Heart left ventricle (tissue), 16 donors: ENCODE results near the gene MGAT5. TPM values are rescaled to one million over a fixed set of nuclear protein-coding genes. Genes with fewer than 3 reads are reported as not detected.

Experiments
- ATAC-seq, 4 donors: fragments of 200-7000 bp; cut with Tn5 transposase; one replicate each; pipeline ENCODE4 v1.9.1; 2020 to 2022; ENCODE audit warnings: moderate library complexity in 4 of 4, mild to moderate bottlenecking in 3 of 4, moderate number of reproducible peaks in 1 of 4
- DNase-seq, 5 donors: peaks; one replicate each; pipeline ENCODE4 v3.0.0-alpha.2; 2020
- H3K27ac ChIP-seq, 12 donors: fragments of 200-600 bp; sonication (generic) in 4 of 12; one replicate each; pipeline versions ENCODE4 v1.5.0 to v1.8.0; 2016 to 2022; ENCODE audit warnings: mild to moderate bottlenecking in 2 of 12
- H3K27me3 ChIP-seq, 9 donors: fragments of 200-600 bp; sonication (generic) in 2 of 9; one replicate each; pipeline versions ENCODE4 v1.5.1 to v1.8.0; 2016 to 2022; ENCODE audit warnings: mild to moderate bottlenecking in 3 of 9
- H3K36me3 ChIP-seq, 9 donors: fragments of 200-600 bp; sonication (generic) in 2 of 9; one replicate each; pipeline versions ENCODE4 v1.5.0 to v1.8.0; 2018 to 2022; ENCODE audit warnings: mild to moderate bottlenecking in 2 of 9
- H3K4me1 ChIP-seq, 12 donors: fragments of 200-600 bp; sonication (generic) in 4 of 12; one replicate each; pipeline versions ENCODE4 v1.5.0 to v1.8.0; 2016 to 2022; ENCODE audit warnings: mild to moderate bottlenecking in 3 of 12
- H3K4me3 ChIP-seq, 12 donors: fragments of 200-600 bp; sonication (generic) in 4 of 12; one replicate each; pipeline versions ENCODE4 v1.5.0 to v1.8.0; 2017 to 2022; ENCODE audit warnings: mild to moderate bottlenecking in 9 of 12, moderate library complexity in 4 of 12
- H3K9me3 ChIP-seq, 12 donors: fragments of 200-600 bp; sonication (generic) in 4 of 12; one replicate each; pipeline versions ENCODE4 v1.5.0 to v1.8.0; 2016 to 2022; ENCODE audit warnings: mild to moderate bottlenecking in 1 of 12
- POLR2A ChIP-seq, 2 donors: fragments of 450-650 bp; IDR thresholded peaks; one replicate each; pipeline ENCODE4 v1.6.1; 2017; ENCODE audit warnings: antibody characterized with exemption in 2 of 2, mild to moderate bottlenecking in 2 of 2, moderate library complexity in 2 of 2
- WGBS, 4 donors: extraction: QIAGEN DNeasy Blood & Tissue Kit in 2 of 4; methylation state at CpG; one replicate each; pipeline versions ENCODE4 v1.1.5 to v1.1.7; 2013 to 2018; 5-methylcytosine and 5-hydroxymethylcytosine counted together
- intact Hi-C, 10 donors: fragments of 100-400 bp; cut with DNase I; formaldehyde crosslinking; loops; one replicate each; pipeline versions ENCODE4 v1.11.1 to v1.14.2; 2022
- polyA plus RNA-seq, 2 donors: library from polyadenylated mRNA; stranded (reverse); fragments of 200-250 nt; gene quantifications; one replicate each; pipeline ENCODE4 v1.2.3, GENCODE V29; 2013
- total RNA-seq, 9 donors: library from RNA; depleted of rRNA in 2 of 9; stranded (reverse); fragments of >200 nt in 2 of 9; fragmentation: NEBNext Ultra II Directional in 3 of 9; extraction: Animal tissue kit (Norgen Biotek cat#: 25700) in 3 of 9; gene quantifications; one replicate each; pipeline versions ENCODE4 v1.1.0 to v1.2.4, GENCODE V29; 2016 to 2023
- TF ChIP-seq, protein P1 (sequence below), 12 donors: fragments of 200-600 bp; sonication (generic) in 4 of 12; IDR thresholded peaks; one replicate each; pipeline versions ENCODE4 v1.5.0 to v1.8.0; 2018 to 2022; ENCODE audit warnings: antibody characterized with exemption in 12 of 12, mild to moderate bottlenecking in 5 of 12
- donor health status: ischemic (EF 13 %, LVEDD 7.1; RV severe dilation, severe dysfunction).
- donor health status: healthy with polysubstance abuse.
- donor health status: DM: no; HTN: yes; CAD: no.
- donor health status: DM: no; HTN: no; CAD: no.
- donor health status: ischemic (EF 25% LVEDD 6.9; RV normal size, moderate dysfunction).
- donor health status: ischemic (EF 25% LVEDD 5.7; RV mildly dilated, moderate dysfunction).
- donor health status: healthy.
- donor health status: DM: yes; HTN: yes; CAD: no.
- donor health status: ischemic (EF 35%, LVEDD 5.7; RV mildly dilated, moderate dysfunction).
- donor health status: nonischemic (EF 11% LVEDD 7.7; RV severe dilation, severe dysfunction).
- donor health status: DM: yes; HTN: yes; CAD: no.
- donor health status: PGD.
- donor health status: ischemic (EF 29% LVEDD 5.4; RV normal size, mild dysfunction).
- donor health status: nonischemic (EF 23%, LVEDD 6.1; RV moderate dilation, normal function).

Gene MGAT5
- total and polyA plus RNA-seq, 11 donors, result 9.7 to 116 (median 79.3) TPM

DNA sequence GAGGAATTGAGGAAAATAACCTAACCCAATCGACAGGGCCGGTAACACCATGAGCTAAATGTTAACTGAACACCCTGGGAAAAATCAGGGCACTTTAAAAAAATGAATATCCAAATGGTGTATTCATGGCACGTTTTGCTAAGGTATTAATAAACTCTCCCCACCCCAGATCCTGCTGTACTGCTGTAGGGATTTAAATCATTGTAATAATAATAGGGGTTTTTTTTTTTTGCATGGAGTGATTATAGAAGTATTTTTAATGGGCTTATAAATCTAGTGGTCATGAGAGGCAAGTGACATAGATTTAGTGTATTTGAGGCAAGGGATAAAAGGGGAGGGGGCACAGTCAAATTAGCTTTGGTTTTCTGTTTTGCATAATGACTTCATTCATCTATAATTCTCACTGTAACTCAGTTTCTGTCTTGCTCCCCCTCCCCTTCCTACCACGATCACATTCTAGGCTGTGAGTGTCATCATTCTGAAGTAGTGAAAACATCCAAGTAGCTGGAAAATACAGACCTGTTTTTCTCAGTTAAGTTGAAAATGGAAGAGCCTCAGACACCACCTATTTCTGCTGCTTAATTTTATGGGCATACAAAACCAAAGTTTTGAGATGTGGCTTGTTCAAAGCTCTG is 18.2 kb upstream of the MGAT5 start:
- intact Hi-C loops, result no loop called here
- Histone ChIP-seq H3K27me3 (no peaks in the 10 kb centered on the region), H3K4me3 (no peak overlapping the region), H3K4me1 (peaks cover 0 to 61% (median 31%) of the 10 kb centered on the region in 12 donors), H3K27ac (no peak overlapping the region), H3K9me3 (no peaks in the 10 kb centered on the region), H3K36me3 (no peaks in the 10 kb centered on the region)
- DNase-seq (no peak), ATAC-seq (no peak)
- 81 to 85% (median 82%) methylated on average over 4 of the region's 4 CpGs for WGBS, 4 donors
- no peak for TF ChIP-seq POLR2A (IDR thresholded peaks at IDR 0.05)
- TF ChIP-seq, protein P1, sequence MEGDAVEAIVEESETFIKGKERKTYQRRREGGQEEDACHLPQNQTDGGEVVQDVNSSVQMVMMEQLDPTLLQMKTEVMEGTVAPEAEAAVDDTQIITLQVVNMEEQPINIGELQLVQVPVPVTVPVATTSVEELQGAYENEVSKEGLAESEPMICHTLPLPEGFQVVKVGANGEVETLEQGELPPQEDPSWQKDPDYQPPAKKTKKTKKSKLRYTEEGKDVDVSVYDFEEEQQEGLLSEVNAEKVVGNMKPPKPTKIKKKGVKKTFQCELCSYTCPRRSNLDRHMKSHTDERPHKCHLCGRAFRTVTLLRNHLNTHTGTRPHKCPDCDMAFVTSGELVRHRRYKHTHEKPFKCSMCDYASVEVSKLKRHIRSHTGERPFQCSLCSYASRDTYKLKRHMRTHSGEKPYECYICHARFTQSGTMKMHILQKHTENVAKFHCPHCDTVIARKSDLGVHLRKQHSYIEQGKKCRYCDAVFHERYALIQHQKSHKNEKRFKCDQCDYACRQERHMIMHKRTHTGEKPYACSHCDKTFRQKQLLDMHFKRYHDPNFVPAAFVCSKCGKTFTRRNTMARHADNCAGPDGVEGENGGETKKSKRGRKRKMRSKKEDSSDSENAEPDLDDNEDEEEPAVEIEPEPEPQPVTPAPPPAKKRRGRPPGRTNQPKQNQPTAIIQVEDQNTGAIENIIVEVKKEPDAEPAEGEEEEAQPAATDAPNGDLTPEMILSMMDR (IDR thresholded peaks at IDR 0.05), result no peak

DNA sequence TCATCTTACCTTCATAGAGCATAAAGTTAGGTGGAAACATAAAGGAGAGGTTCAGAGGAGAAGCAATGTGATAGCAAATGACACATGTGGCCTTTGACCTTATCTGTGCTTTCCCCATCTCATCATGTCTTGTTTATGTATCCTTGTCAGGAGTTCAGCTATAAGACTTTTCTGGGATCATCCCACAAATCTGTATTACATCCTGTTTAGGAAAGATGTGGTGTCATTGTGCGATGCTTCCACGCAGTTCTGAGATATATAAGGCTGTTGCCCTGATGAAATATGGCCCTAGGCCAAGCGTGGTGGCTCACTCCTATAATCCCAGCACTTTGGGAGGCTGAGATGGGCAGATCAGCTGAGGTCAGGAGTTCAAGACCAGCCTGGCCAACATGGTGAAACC is 15.5 kb upstream of the MGAT5 start:
- Histone ChIP-seq H3K27me3 (no peaks in the 10 kb centered on the region), H3K4me3 (no peak overlapping the region), H3K36me3 (no peaks in the 10 kb centered on the region), H3K4me1 (peaks cover 0 to 52% (median 17%) of the 10 kb centered on the region in 12 donors), H3K27ac (no peak overlapping the region), H3K9me3 (no peaks in the 10 kb centered on the region)
- ATAC-seq (no peak), DNase-seq (no peak)
- TF ChIP-seq POLR2A (IDR thresholded peaks at IDR 0.05), result no peak
- TF ChIP-seq, protein P1 (IDR thresholded peaks at IDR 0.05), result no peak
- 57 to 86% (median 71%) methylated on average over 3 of the region's 3 CpGs for WGBS, 4 donors
- intact Hi-C loops, result no loop called here

DNA sequence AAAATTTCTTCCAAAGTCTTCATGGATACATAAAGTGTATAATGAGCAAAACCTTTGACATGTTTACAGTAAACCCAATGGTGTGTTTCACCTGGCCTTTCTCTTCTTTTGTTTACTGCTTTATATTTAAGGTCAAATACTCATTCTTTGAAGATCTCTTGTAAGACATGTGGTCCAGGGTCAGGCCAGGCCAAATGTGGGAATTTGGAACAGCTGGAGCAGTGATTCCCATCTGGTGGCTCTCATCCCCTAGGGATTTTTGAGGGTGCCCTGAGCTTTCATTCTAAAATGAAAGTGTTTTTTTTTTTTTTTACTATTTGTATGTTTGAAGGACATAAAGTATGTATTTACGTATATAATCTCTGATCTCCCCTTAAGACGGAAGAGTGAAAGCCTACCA is 13.8 kb upstream of the MGAT5 start:
- Histone ChIP-seq H3K36me3 (no peaks in the 10 kb centered on the region), H3K27ac (no peak overlapping the region), H3K9me3 (no peaks in the 10 kb centered on the region), H3K27me3 (no peaks in the 10 kb centered on the region), H3K4me1 (peaks cover 0 to 54% (median 24%) of the 10 kb centered on the region in 12 donors), H3K4me3 (no peak overlapping the region)
- no peak for TF ChIP-seq POLR2A (IDR thresholded peaks at IDR 0.05)
- TF ChIP-seq, protein P1 (IDR thresholded peaks at IDR 0.05), result no peak
- 78 to 84% (median 83%) methylated on average over 2 of the region's 2 CpGs for WGBS, 4 donors
- intact Hi-C loops, result loop anchor here in 8 of 10 donors (5.0 to 10.0 kb wide), 4 partner anchors 115 to 355 kb away; no protein-coding TSS in a partner anchor
- ATAC-seq, result peak in 1 of 4 donors; percentile 20
- no peak for DNase-seq

DNA sequence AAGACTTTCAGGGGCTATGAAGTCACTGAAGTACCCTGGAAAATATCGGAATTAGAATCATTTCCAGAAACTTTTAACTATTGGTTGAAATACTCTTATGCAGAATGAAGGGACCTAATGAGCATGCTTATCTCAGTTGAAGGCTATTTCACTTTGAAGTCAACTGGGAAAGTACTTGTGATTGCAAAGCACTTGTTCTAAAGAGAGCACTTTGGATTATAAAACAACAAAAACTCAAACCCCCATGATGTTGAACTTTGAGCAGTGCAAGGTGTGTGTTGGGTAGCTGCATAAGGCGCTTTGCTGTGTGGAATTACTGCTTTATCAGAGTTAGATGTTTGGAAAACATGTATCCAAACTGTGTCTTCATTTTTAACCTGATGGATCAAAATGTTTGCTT is 12.0 kb upstream of the MGAT5 start:
- intact Hi-C loops, result loop anchor here in 8 of 10 donors (5.0 to 10.0 kb wide), 4 partner anchors 117 to 357 kb away; no protein-coding TSS in a partner anchor
- Histone ChIP-seq H3K4me1 (peaks cover 0 to 72% (median 36%) of the 10 kb centered on the region in 12 donors), H3K4me3 (no peak overlapping the region), H3K9me3 (no peaks in the 10 kb centered on the region), H3K27me3 (no peaks in the 10 kb centered on the region), H3K27ac (no peak overlapping the region), H3K36me3 (no peaks in the 10 kb centered on the region)
- no peak for ATAC-seq
- TF ChIP-seq POLR2A (IDR thresholded peaks at IDR 0.05), result no peak
- DNase-seq, result no peak
- 87 to 94% (median 92%) methylated on average over 2 of the region's 2 CpGs for WGBS, 4 donors
